Lung (tissue), 16 donors: ENCODE measurements around the gene SYT4. TPM values are rescaled to one million over a fixed set of nuclear protein-coding genes. Genes with fewer than 3 reads are reported as not detected.
A peak's percentile ranks its signal among the peaks of the same experiment; 100 is the strongest.

Experiments
- ATAC-seq: fragments of 200-7000 bp; cut with Tn5 transposase; one replicate; pipeline ENCODE4 v1.9.1; 2020; ENCODE audit warnings: moderate number of reproducible peaks; ENCODE audit not compliant: insufficient read depth, low FRiP score
- DNase-seq, 3 donors: peaks; one replicate each; pipeline ENCODE4 v3.0.0-alpha.2; 2013 to 2017
- H3K27ac ChIP-seq, 2 donors: one replicate each; pipeline ENCODE4 v1.5.1; 2013; ENCODE audit warnings: mild to moderate bottlenecking in 2 of 2, moderate library complexity in 2 of 2, control low read depth in 1 of 2, inconsistent platforms in 1 of 2, low read depth in 1 of 2, low read length in 1 of 2
- H3K27me3 ChIP-seq, 3 donors: one replicate each; pipeline ENCODE4 v1.5.1; 2013; ENCODE audit warnings: low read length in 2 of 3; ENCODE audit not compliant: control insufficient read depth in 3 of 3, insufficient read depth in 3 of 3
- H3K36me3 ChIP-seq, 4 donors: one replicate each; pipeline ENCODE4 v1.5.1; 2013; ENCODE audit warnings: low read length in 4 of 4, mild to moderate bottlenecking in 1 of 4, moderate library complexity in 1 of 4; ENCODE audit not compliant: control insufficient read depth in 4 of 4, insufficient read depth in 4 of 4
- H3K4me1 ChIP-seq, 5 donors: one replicate each; pipeline ENCODE4 v1.5.1; 2013; ENCODE audit warnings: low read length in 5 of 5, mild to moderate bottlenecking in 2 of 5, moderate library complexity in 1 of 5; ENCODE audit not compliant: control insufficient read depth in 5 of 5, insufficient read depth in 5 of 5
- H3K4me3 ChIP-seq: one replicate; pipeline ENCODE4 v1.5.1; 2013; ENCODE audit warnings: mild to moderate bottlenecking, control low read depth, moderate library complexity
- H3K9ac ChIP-seq, 2 donors: one replicate each; pipeline ENCODE4 v1.5.1; 2013; ENCODE audit warnings: low read length in 2 of 2, control low read depth in 1 of 2; ENCODE audit not compliant: insufficient read depth in 1 of 2
- H3K9me3 ChIP-seq, 4 donors: one replicate each; pipeline ENCODE4 v1.5.1; 2013; ENCODE audit warnings: low read length in 3 of 4, mild to moderate bottlenecking in 1 of 4, moderate library complexity in 1 of 4; ENCODE audit not compliant: control insufficient read depth in 4 of 4, insufficient read depth in 3 of 4
- CTCF ChIP-seq: IDR thresholded peaks from 2 replicates; pipeline ENCODE4 v1.5.1; 2012; ENCODE audit warnings: mild to moderate bottlenecking; ENCODE audit errors: control extremely low read depth, extremely low read depth
- WGBS, 2 donors: extraction: QIAGEN DNeasy Blood & Tissue Kit; methylation state at CpG; one replicate each; pipeline ENCODE4 v1.1.7; 2013; 5-methylcytosine and 5-hydroxymethylcytosine counted together
- long read RNA-seq, 5 donors: transcript quantifications; one replicate each; lab custom pipeline, GENCODE V29; 2026
- polyA plus RNA-seq, 2 donors: library from polyadenylated mRNA; stranded (reverse); fragments of 200-250 nt; gene quantifications; one replicate each; pipeline ENCODE4 v1.2.1, GENCODE V29; 2013
- total RNA-seq, 2 donors: library from RNA; depleted of rRNA in 1 of 2; stranded (reverse); fragments of >200 nt in 1 of 2; gene quantifications; one replicate each; pipeline ENCODE4 v1.2.1, GENCODE V29; 2014 to 2021
- donor health status: control.
- donor health status: control.
- donor health status: Bipolar disorder and iron deficiency.
- donor health status: healthy.
- donor health status: DM: yes; HTN: yes; CAD: no.

Gene SYT4
- total RNA-seq, result 1 to 10 TPM in 1 of 2 donors, under 1 TPM in 1; 0.61 to 2.3 TPM
- under 1 TPM; 0.01 to 0.24 TPM for polyA plus RNA-seq
- long read RNA-seq, donor 1, result 0 reads
- long read RNA-seq, donor 2, result 0 reads
- long read RNA-seq, donor 3, result 0 reads
- long read RNA-seq, donor 4, result 0 reads
- long read RNA-seq, donor 5, result 0 reads

GRCh38 chr18:43277164-43277600 is at the start of gene SYT4:
Gene SYT4, minus strand, starts transcription at chr18:43277490. Its CDS starts 209 bp downstream, at chr18:43277281.
- Histone ChIP-seq H3K9me3 (no peaks in the 10 kb centered on the region), H3K4me3 (no peak within 1 kb of the TSS), H3K27ac (no peak within 1 kb of the TSS), H3K4me1 (no peaks in the 10 kb centered on the region), H3K9ac (no peak within 1 kb of the TSS), H3K27me3 (peaks cover 0 to 5% (median 2%) of the 10 kb centered on the region in 3 donors), H3K36me3 (no peaks in the 10 kb centered on the region)
- WGBS, 2 donors, result 3% methylated on average over 20 of the region's 20 CpGs
- DNase-seq, result peak; percentile 75 to 87 (median 76)
- peak; percentile 69 for ATAC-seq
- TF ChIP-seq CTCF, result no peak

GRCh38 chr18:43322132-43322531 is 44.8 kb upstream of the SYT4 start:
- Histone ChIP-seq H3K27ac (no peak overlapping the region), H3K27me3 (no peaks in the 10 kb centered on the region), H3K9ac (no peak overlapping the region), H3K4me1 (no peaks in the 10 kb centered on the region), H3K36me3 (no peaks in the 10 kb centered on the region), H3K9me3 (no peaks in the 10 kb centered on the region), H3K4me3 (no peak overlapping the region)
- DNase-seq, result no peak
- no peak for ATAC-seq
- WGBS, 2 donors, result 88 to 92% methylated on average over 1 of the region's 1 CpG
- no peak for TF ChIP-seq CTCF

GRCh38 chr18:43314941-43315340 is 37.7 kb upstream of the SYT4 start:
- no peak for TF ChIP-seq CTCF
- 75 to 83% methylated on average over 3 of the region's 3 CpGs for WGBS, 2 donors
- Histone ChIP-seq H3K36me3 (no peaks in the 10 kb centered on the region), H3K9ac (no peak overlapping the region), H3K4me3 (no peak overlapping the region), H3K27ac (no peak overlapping the region), H3K4me1 (no peaks in the 10 kb centered on the region), H3K27me3 (no peaks in the 10 kb centered on the region), H3K9me3 (no peaks in the 10 kb centered on the region)
- DNase-seq (no peak), ATAC-seq (no peak)

- Histone ChIP-seq H3K4me1 (no peaks in the 10 kb centered on the region), H3K9me3 (no peaks in the 10 kb centered on the region), H3K4me3 (no peak overlapping the region), H3K27ac (no peak overlapping the region), H3K27me3 (no peaks in the 10 kb centered on the region), H3K9ac (no peak overlapping the region), H3K36me3 (no peaks in the 10 kb centered on the region)
- WGBS, 2 donors, result 85 to 91% methylated on average over 1 of the region's 1 CpG
- no peak for TF ChIP-seq CTCF
- ATAC-seq (no peak), DNase-seq (no peak)
Measured at GRCh38 chr18:43312891-43313290, 35.6 kb upstream of the SYT4 start.
